Esophagus mucosa (tissue), 1 donor: ENCODE data around the gene PPP1R26. TPM values are rescaled to one million over a fixed set of nuclear protein-coding genes. Genes with fewer than 3 reads are reported as not detected.
"Not testable (repeated sequence)": the region's sequence is repeated elsewhere in the genome, so short reads cannot be mapped to it uniquely, and the experiment has no call there.

Experiments used
- ATAC-seq: fragments of 200-7000 bp; cut with Tn5 transposase; one replicate; pipeline ENCODE4 v1.9.1; 2020
- total RNA-seq: library from RNA; stranded (reverse); gene quantifications from one replicate; pipeline ENCODE4 v1.2.4, GENCODE V29; 2023
- donor health status: DM: yes; HTN: yes; CAD: no.

PPP1R26 gene, protein sequence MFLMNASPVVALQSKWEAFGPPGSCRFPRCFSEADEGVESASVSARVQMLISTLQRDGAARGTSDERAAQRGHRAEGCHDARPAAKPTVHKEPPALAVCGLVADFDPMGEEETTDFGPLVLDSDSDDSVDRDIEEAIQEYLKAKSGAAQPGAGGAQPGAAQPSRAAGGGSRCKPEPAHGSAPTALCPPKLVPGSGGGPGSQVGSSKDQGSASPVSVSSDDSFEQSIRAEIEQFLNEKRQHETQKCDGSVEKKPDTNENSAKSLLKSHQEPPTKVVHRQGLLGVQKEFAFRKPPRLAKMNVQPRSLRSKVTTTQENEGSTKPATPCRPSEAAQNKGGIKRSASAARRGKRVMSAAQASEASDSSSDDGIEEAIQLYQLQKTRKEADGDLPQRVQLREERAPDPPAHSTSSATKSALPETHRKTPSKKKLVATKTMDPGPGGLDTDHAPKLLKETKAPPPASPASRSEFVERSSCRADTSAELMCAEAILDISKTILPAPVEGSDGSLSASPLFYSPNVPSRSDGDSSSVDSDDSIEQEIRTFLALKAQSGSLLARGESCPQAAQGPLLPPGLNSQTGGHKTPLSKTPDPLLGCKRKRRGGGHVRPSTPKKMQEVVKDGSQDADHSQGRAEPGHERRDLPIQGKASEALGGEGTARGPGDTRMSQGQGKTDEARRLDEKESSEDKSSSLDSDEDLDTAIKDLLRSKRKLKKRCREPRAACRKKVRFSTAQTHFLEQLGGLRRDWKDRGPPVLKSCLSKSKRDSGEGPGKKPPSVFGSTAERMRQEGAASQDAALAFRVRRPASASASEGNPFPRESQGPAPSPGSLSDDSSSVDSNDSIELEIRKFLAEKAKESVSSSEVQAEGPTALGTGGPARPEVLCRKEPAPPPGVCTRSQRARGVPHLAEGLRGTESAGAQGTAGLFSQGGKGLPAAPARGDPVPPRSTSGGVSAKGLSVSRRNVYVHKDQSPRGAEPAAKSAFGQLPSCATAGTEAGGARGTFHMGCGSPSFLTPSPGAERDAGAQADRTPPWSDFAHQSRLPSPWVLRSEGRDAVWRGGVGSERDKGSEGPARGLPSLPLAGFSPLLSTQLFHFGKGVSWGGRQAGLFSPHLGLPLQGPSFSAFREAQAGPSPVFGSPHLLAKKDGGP (N-terminal part only)
- total RNA-seq: 5.2 TPM

DNA sequence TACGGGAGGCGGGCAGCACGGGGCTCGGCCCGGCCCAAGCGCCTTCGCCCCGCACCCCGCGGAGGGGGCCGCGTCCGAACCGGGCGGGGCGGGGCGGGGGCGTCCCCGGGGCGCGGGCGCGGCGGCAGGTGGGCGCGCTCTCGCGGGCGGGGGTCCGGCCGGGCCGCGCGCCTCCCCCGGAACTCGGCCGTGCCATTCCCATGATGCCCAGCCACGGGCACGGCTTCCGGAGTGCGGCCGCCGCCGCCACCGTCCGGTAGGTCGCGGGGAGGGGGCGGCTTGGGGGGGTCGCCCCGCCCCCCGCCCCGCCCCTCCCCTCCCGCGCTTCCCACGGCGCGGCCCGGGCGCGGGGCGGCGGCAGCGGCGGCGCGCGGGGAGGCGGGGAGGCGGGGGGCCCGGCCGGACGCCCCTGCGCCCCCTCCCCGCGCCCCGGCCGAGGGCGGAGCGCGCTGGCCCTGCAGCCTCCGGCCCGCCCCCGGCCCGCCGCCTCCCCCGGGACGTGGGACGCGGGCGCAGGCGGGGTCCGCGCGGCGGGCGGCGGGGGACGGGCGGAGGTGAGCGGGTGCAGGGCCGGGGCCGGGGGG, at the start of gene PPP1R26:
TSS of gene PPP1R26 (plus strand) at position 314 of the 584 bp plus-strand sequence. CDS start 4,729 bp downstream, outside the sequence.
- ATAC-seq: no peak

DNA sequence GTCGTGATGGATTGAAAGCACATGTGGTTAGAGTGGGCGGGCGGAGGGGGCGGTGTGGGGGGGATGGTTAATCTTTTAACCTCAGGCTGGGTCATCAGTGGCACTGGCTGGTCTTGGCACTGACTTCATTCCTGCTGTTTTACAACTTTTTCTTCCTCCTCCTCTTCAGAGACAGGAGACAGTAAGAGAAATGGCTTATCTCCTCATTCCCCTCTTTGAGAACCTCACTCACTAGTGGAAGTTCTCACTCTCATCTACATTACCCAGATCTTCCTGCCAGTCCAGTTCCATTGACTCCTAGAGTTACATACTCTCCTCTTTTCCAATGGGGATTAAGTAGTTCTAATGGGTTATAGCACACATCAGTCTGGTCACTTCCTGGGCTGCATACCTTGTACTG, 42.3 kb upstream of the PPP1R26 start:
- ATAC-seq: no peak

DNA sequence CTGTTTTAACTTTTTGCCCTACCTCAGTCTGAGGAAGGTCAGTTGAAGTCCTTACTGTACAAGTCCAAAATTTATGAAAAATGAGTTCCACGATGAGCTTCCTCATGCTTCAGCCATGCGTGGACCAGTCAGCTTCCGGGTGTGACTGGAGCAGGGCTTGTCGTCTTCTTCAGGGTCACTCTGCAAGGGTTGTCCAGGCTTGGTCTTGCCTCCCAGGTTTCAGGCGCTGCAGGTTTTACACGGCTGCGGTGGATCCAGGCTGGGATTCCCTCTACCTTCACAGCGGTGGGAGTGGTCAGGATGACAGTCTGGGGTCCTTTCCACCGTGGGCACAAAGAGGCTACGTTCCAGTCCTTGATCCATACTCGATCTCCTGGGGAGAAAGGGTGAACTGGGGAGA, 41.9 kb upstream of the PPP1R26 start:
- ATAC-seq: not testable (repeated sequence)

DNA sequence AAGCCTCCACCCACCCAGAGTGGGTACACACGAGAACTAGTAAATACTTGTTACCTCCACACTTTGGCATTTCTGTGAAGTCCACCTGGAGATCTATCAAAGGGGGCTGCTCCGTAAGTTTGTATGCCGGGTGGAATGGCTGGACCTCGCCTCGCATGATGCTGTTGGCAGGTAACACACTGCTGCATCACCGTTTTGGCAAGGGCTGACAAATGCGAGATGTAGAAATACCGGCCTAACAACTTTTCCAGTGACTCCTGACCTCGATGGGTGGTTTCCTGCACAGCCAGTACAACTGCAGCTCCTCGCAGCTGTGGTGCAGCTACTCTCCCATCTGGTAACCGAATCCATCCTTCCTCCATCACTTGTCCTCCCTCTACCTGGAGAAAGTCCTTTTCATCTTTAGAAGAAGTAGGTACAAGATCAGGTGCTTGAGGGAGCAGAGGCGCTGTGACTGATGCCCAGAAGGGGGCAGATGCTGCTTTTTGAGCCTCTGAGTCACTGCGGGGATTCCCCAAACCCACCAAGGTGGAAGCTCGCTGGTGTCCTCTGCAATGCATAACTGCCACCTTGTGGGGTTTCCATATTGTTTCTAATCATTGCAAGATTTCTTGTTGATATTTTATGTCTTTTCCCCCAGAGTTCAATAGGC, 40.9 kb upstream of the PPP1R26 start:
- ATAC-seq: not testable (repeated sequence)

DNA sequence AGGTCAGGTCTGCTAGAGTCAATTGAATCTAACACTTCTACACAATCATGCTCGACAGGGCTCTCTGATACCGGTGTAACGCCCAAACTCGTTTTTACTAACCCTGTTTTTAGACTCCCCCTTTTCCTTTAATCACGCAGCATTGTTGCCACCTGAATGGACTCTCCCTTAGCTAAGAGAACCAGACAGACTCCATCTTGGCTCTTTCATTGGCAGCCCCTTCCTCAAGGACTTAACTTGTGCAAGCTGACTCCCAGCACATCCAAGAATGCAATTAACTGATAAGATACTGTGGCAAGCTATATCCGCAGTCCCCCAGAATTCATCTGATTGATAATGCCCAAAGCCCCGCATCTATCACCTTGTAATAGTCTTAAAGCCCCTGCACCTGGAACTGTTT, 40.1 kb upstream of the PPP1R26 start:
- not testable (repeated sequence) for ATAC-seq

DNA sequence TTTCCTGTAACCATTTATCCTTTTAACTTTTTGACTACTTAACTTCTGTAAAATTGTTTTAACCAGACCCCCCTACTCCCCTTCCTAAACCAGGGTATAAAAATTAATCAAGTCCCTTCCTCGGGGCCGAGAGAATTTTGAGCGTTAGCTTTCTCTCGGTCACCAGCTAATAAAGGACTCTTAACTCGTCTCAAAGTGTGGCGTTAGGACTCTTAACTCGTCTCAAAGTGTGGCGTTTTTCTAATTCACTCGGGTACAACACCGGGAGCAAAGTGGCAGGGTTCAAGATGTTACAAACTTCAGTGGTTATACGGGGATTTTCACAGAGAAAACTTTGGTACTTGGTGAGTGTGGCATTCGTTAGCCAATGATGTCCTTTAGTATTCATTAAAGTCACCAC, 39.7 kb upstream of the PPP1R26 start:
- ATAC-seq: no peak

DNA sequence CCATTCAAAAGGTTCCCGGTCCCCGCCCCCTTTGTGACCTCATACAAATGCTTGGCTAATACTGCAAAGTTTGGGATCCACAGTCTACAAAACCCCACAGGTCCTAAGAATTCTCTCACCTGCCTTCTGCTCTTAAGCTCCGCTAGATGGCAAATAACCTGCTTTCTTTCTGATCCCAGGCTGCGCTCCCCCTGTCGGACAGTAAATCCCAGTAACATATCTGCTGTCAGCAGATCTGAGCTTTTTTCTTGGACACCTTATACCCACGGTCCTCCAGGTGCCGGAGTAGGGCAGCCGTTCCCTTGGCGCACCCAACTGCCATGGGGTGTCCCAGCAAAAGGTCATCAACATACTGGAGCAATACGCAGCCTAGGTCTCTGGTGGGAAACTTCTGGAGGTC, 39.0 kb upstream of the PPP1R26 start:
- no peak for ATAC-seq

DNA sequence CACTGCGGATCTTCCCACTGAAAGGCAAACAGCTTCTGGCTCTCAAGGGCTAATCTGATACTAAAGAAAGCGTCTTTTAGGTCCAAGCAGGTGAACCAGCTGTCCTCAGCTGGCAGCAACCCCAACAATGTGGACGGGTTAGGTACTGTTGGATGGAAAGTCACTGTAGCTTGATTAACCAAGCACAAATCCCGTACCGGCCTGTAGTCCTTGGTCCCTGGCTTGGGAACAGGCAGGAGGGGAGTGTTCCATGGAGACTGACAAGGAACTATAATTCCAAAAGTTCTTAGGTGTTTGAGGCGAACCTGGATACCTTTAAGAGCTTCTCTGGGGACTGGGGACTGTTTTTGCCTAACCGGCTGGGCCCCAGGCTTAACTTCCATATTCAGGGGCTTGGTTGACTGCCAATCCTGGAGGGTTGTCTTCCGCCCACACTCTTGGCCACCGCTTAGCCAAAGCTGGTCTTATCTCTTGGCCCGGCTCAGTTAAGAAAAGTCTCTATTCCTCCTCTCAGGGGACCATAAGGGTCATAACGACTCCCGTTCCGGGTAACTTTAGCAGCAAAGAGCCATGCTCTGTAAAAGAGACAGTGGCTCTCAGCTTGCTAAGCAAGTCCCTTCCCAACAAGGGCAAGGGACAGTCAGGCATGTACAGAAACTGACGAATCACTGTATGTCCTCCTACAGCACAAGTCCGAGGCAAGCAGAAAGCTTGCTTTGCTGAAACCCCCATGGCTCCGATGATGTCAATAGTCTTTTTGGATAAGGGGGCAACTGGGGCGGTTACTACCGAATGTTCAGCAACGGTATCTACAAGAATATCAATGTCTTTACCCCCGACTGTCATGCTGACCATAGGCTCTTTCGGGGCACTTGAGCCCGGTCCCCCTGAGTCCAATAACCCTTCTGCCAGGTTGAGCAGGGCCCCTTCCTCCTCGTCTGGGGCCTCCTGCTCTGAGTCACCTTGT, 38.2 kb upstream of the PPP1R26 start:
- ATAC-seq: not testable (repeated sequence)

DNA sequence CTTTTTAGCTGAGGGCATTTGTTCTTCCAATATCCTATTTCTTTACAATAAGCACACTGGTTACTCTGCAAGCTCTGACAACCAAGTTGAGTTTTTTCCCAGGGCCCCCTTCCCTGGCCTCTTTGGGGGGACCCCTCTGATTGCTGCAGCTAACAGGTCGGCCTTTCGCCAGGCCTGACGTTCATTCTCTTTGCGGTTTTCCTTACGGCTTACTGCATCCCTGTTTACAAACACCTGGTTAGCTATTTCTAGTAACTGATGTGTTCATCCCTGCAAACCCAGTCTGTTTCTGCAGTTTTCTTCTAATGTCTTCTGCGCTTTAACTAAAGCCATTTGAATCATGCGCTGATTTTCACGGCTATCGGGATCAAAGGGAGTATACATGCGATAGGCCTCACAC, 37.5 kb upstream of the PPP1R26 start:
- ATAC-seq: no peak

DNA sequence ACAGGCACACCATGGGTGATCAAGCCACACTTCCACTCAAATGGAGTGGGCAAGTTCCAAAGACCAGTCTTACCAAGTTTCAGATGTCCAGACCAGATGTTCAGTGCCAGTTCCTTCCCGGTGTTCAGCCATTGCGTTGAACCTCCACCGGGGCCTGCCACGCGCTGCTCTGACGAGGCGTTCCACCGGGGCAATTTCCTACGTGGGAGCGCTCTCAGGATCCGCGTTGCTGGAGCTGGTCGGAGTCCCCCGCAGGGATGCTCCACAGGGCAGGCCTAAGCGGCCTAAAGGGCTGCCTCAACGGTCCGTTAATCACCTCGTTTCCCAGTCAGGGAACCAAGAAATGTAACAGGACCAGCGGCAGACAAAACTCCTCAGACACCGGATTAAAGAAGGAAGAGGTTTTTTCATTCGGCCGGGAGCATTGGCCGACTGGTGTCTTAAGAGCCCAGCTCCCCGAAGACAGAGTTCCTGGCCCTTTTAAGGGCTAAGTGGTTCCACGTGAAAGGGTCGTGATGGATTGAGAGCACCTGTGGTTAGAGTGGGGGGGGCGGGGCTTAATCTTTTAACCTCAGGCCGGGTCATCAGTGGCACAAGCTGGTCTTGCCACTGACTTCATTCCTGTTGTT, 35.7 kb upstream of the PPP1R26 start:
- no peak for ATAC-seq

DNA sequence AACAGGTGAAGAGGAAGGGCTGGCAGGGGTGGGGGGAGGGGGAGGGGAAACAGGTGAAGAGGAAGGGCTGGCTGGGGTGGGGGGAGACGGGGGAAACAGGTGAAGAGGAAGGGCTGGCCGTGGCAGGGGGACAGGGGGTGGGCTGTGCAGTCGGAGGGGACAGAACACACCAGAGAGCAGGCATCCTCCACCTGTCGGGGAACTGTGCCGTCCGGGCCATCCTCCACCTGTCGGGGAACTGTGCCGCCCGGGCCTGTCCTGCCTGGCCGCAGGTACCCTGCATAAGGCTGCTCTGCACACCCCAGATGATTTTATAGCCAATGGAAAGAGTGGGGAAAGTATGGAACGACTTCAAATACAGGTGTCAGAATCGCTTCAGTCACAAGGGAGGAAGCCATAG, 32.5 kb upstream of the PPP1R26 start:
- ATAC-seq: no peak

DNA sequence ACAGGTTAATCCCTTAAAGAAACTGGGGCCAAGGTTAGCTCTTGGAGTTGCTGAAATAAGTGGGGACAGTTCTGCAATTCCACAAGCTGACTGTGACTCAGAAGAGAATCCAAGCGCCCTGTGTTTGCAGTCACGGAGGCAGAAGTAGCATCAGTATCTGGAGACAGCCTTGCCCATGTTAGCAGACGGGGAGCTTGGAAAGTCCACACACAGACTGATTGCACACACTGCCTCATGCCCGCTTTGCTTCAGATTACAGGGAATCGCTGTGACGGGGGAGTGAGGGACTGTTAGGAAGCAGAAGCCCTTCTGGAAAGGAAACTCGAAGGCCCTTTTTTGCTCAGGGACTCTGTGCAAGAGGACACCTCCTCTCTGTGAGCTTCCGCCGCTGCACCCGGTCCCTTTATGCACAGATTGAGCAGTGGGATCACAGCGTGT, 30.9 kb upstream of the PPP1R26 start:
- no peak for ATAC-seq

DNA sequence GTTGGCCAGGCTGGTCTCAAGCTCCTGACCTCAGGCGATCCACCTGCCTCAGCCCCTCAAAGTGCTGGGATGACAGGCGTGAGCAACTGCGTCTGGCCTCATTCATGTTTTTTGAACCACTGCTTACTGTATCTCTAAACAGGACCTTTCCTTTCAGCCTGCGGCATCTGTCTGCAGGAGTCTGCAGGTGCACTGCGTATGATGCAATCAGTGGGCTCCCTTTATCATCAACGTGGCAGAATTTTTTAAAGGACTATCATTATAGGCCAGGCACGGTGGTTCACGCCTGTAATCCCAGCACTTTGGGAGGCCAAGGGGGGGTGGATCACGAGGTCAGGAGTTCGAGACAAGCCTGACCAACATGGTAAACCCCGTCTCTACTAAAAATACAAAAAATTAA, 30.1 kb upstream of the PPP1R26 start:
- peak; percentile 35 for ATAC-seq

DNA sequence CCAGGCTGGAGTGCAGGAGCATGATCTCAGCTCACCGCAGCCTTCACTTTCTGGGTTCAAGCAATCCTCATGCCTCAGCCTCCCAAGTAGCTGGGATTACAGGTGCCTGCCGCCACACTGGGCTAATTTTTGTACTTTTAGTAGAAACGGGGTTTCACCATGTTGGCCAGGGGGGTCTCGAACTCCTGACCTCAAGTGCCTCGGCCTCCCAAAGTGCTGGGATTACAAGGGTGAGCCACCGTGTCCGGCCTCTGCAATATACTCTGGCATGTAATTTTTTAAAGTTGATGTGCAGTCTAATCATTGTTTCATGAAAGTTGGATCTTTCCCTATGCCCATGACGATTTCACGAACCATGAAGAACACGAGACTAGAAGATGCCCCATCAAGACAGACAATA, 28.6 kb upstream of the PPP1R26 start:
- no peak for ATAC-seq

DNA sequence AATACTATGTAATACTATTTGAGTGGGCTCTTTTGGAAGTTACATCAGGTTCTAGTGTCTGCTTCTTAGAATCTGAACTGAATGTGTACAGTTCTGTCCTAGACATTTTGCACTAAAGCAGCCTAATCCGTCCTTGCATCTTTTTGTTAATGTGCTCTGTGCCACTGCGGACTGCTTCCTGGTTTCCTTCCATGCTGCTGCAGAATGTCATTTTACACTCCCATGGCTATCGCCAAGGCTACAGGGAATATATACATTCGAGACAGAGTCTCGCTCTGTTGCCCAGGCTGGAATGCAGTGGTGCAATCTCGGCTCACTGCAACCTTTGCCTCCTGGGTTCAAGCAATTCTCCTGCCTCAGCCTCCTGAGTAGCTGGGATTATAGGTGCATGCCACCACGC, 27.7 kb upstream of the PPP1R26 start:
- ATAC-seq: not testable (repeated sequence)

DNA sequence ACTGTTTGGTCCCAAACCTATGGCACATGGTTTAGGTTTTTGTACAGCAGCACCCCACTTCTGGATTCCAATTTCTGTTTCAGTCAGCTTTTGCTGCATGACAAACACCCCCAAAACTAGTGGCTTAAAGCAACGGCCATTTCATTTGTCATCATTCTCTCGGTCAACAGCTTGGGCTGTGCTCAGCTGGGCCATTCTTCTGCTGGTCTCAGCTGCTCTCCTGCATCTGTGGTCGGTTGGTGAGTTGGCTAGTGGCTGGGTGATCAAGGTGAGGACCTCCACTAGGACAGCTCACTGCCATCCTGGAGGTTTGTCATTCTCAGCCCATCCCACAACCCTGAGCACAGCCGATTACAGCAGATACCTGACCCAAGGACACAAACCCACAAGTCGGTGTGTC, 24.8 kb upstream of the PPP1R26 start:
- no peak for ATAC-seq

DNA sequence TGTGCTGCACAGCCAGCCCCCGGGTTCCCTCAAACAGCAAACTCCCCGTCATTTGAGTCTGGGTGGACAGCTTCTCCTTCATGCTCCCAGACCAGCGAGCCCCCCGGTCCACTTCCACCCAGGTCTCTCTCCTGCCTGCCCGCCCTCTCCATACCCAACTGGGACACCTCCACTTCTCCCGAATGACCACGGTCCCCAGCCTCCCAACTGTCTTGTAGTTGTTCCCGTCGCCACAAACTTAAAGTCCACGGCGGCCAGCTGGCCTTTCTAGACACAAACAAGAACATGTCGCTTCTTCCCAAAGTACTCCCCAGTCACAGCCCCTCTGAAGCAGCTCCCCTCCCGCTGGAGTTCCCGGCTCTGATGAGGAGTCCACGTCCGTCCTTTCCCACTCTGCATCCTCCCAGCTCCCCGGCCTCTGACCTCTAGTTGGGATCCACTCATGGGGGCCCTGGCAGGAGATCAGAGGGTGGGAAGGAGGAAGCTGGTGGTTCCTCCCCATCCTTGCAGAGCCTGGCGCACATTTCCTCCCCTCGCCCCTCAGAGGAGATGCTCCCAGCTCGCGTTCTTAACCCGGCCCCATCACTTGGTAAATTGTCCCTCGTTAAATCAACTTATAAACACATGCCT, 24.1 kb upstream of the PPP1R26 start:
- ATAC-seq: no peak

DNA sequence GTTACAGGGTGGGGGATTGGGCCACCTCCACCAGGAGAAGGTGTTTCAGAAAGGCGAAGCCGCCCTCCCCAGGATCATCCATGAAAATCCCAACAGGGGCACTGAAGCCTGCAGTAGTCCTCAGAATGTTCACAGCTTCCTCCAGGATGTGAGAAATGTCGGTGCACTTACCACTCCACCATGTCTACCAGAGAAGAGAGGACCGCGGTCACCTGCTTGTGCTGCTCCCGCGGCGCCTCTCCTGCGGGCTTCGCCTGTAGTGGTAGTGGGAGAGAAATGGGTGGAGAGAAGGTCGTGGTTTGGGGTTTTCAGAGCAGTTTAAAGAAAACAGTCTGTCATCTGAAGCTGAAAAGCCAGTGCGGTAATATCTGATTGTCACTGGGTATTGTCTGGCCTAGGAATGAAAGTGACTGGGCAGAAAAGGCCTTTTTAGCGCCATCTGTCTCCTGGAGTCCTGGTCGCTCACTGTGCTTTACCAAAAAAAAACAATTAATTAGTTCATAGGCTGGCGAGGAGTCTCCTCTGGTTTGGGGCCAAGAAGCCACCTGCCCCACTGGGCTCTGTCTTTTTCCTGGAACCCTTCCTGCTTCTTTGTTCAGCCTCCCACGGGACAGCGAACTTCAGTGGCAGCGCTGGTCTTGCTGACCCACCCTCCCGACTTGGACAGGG, 23.0 kb upstream of the PPP1R26 start:
- no peak for ATAC-seq

DNA sequence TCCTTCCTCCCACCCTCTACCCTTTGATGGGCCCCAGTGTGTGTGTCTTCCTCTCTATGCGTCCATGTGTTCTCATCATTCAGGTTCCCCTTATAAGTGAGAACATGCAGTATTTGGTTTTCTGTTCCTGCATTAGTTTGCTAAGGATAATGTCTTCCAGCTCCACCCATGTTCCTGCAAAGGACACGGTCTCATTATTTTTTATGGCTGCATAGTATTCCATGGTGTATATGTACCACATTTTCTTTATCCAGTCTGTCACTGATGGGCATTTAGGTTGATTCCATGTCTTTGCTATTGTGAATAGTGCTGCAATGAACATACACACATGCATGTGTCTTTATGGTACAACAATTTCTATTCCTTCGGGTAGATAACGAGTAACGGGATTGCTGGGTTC, 21.1 kb upstream of the PPP1R26 start:
- not testable (repeated sequence) for ATAC-seq
